ENCODE data around the gene CNPY1.

CNPY1 gene

GRCh38 chr7:155469311-155470185 lies 76.8 kb downstream of the CNPY1 start:
- in situ Hi-C loops (cut with MboI; ENCODE audit: low sequenced_read_pairs): no loop called here

- in situ Hi-C loops (cut with MboI; ENCODE audit: low sequenced_read_pairs): no loop called here
Measured at GRCh38 chr7:155468785-155469148, 77.6 kb downstream of the CNPY1 start.

DNA sequence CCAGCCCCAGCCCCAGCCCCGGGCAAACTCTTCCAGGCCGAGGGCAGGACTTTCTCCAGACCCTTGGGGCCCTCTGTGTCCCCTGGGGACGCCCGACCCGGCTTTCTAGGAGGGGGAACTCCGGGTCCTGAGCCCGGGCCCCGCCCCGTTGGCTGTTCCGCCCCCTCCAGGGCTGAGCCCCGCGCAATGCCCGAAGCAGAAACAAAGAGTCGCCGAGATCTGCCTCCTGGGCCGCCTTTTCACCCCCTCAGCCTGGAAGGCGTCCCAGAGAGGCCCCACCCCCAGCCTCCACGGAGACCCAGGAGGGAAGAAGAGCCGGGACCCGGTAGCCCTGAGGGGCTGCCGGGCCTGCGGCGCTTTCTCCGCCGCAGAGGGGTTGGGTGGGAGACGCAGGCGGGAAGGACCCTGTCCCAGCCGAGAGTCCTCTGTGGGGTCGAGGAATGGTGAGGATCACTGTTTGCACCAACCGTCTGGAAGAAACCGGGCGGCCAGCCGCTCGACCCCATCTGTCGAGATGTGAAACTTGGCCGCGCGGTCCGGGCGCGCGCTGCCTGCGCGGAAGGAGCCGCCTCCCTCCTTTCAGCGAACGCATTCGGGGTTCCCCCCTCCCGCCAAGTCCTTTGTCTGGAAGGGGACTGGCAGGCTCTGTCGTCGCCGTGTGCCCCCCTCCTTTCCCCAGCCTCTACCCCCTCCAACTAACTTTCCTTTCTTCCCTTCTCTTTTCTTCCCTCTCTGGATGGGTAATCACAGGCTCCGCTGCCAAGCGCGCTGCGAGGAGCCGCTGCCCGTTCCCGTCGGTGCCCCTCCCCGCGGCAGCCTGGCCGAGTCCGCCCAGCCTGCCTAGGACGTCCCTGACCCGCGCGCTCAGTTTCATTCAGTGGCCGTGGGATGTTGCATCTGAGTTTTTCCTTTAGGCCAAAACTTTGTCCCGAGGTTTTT lies 78.2 kb downstream of the CNPY1 start:
- in situ Hi-C loops (cut with MboI; ENCODE audit: low sequenced_read_pairs): no loop called here

DNA sequence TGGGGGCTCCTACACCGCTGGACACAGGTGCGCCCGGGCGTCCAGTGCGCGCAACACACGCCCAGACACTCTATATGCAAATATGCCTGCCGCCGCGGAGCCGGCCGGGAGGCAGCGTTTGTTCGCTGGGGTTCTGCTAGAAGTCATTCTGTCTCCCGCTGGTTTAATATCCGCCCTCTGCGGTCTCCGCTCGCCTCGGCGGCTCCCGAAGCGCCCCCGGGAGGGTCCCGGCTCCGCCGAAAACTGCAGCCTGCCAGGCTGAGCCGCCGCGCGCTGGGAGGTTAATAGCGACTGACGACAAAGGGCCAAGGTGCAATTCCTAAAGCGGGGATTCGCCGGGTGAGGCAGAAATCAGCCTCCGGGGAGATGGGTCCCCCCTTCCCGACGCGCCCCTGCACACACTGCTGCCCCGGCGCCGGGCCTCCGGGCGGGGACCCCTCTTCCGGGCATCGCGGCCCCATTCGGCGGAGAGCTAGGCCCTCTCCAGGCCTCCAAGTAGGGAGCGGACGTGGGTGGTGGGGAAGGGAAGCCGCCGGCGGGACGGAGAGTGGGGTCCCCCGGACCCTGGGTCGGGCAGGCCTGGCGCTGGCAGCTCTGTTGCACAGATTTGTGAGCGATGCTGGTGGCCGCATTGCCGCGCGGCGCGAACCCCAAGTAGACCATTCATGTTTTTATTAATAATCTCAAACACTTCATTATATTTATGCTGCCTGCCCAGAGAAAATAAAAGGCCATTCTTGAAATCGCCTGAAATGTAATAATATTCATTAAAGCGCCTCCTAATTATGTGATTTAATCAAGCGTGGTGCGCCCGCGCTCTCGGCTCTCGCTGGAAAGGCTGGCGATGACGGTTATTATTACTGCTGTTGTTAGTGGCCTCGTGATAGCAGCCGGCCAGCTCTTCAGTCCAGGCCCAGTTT lies 79.3 kb downstream of the CNPY1 start:
- in situ Hi-C loops (cut with MboI; ENCODE audit: low sequenced_read_pairs): no loop called here

DNA sequence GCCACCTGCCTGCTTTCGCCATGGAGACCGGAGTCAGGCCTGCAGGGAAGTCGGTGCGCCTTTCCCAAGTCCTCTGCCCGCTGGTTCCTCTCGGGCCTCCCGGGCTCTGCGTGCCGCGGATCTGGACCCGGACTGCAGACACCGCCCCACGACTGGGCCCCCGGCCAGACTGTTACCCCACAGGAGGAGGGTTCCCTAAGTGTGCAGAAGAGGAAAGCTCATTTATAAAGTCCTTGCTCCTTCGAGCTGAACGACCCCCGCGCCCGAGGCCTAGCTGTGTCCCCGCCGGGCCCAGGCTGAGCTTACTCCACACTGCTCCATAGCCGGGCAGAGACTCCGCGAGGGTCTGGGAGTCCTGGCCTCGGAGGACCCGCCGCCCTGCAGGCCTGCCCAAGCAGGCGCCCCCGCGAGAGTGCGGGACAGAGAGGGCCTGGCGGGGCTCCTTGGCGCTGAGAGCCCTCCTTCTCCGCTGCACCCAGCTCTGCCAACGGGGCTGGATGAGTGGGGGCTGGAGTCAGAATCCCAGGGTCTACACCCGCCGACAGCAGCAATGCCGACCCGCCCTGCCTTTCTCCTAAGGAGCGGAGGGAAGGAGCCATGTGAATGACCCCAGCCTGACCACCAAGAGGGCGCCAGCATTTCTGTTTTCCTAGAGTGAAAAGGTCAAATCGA lies 80.1 kb downstream of the CNPY1 start:
- in situ Hi-C loops (cut with MboI; ENCODE audit: low sequenced_read_pairs): no loop called here

GRCh38 chr7:155465761-155466141 lies 80.6 kb downstream of the CNPY1 start:
- in situ Hi-C loops (cut with MboI; ENCODE audit: low sequenced_read_pairs): no loop called here

- in situ Hi-C loops (cut with MboI; ENCODE audit: low sequenced_read_pairs): no loop called here
Measured at GRCh38 chr7:155464948-155465739, 81.2 kb downstream of the CNPY1 start.

DNA sequence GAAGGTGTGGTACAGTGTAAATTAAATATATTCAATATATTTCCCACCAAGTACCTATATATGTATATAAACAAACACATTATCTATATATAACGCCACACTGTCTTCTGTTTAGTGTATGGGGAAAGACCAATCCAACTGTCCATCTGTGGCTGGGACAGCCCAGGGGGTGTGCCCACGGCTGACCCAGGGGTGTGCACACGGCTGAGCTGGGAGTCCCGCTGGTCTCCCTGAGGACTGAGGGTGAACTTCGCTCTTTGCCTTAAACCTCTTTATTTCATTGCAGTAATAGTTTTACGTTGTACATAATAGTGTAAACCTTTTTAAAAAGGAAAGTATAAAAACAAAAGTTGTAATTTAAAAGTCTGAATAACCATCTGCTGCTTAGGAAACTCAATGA lies 82.2 kb downstream of the CNPY1 start:
- in situ Hi-C loops (cut with MboI; ENCODE audit: low sequenced_read_pairs): no loop called here

GRCh38 chr7:155463114-155463811 lies 83.1 kb downstream of the CNPY1 start:
- in situ Hi-C loops (cut with MboI; ENCODE audit: low sequenced_read_pairs): no loop called here

GRCh38 chr7:155462163-155462735 lies 84.1 kb downstream of the CNPY1 start:
- in situ Hi-C loops (cut with MboI; ENCODE audit: low sequenced_read_pairs): no loop called here

- in situ Hi-C loops (cut with MboI; ENCODE audit: low sequenced_read_pairs): no loop called here
Measured at GRCh38 chr7:155461631-155462030, 84.7 kb downstream of the CNPY1 start.

- in situ Hi-C loops (cut with MboI; ENCODE audit: low sequenced_read_pairs): no loop called here
Measured at GRCh38 chr7:155460926-155461613, 85.3 kb downstream of the CNPY1 start.

DNA sequence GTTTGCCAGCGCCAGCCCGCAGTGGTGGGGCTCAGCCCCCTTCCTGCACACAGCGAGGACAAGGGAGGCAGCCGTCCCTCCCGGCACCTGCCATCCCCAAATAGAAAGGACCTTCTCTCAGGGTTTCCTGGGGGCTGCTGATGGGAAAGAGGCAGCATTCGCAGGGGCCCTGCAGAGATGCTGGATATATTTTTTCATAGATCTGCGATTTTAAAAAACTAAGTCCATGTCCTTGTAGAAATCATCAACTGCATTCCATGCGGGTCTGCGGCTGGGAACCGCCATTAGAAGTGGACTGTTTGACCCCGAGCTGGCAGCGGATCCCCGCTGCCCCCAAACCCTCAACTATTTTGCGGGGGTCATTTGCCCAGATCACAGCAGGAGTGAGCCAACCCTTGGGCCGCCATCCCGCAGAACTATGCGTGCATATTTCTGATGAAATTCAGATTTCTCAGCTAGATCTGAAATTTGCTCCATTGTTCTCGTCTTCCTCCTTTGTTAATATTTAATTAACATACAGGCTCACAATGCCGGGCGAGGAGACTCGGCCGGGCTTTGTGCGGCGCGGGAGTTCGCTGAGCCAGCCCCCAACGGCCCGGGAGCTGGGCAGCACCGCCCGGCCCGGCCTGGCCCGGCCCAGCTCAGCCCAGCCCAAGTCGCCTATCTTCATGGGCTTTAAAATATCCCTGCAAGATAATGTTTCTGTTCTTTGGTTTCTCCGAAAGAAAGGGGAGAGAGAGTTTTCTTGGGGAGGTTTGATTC lies 86.5 kb downstream of the CNPY1 start:
- in situ Hi-C loops (cut with MboI; ENCODE audit: low sequenced_read_pairs): no loop called here

DNA sequence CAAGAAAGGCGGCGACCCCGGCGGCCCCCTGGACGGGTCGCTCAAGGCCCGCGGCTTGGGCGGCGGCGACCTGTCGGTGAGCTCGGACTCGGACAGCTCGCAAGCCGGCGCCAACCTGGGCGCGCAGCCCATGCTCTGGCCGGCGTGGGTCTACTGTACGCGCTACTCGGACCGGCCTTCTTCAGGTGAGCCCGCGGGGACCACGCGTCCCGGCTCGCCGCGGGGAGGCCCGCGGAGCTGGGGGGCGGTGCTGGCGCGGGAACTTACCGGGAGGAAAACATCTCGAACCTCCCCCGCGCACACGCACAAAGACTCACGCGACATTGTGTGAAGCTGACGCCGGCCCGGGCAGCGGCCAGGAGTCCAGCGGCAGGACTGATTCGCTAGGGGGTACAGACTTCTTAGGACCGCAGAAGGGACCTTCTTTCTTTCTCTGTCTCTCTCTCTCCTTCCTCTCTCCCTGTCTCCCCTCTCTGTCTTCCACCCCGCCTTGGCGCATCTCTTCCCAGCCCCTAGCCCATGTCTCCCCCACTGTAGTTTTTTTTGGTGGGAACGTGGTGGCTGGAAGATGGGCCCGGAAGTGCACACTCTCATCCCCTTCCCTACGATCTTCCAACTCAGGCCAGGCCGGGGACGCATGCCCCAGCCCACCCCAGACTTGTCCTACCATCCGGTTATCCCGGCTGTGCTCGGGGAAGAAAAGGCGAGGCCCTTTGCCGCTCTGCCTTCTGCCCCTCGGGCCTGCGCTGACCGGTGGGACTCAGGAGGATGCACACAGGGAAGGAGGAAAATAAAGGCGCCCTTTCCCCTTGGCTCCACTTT lies 87.3 kb downstream of the CNPY1 start:
- in situ Hi-C loops (cut with MboI; ENCODE audit: low sequenced_read_pairs): no loop called here

GRCh38 chr7:155458111-155458877 lies 88.1 kb downstream of the CNPY1 start, which contains the start of gene EN2:
EN2 (plus strand) TSS chr7:155458129; CDS start chr7:155458378, 249 bp downstream.
- in situ Hi-C loops (cut with MboI; ENCODE audit: low sequenced_read_pairs): no loop called here

Measured in HL-60/S4 (cell line).